ENCODE data around the gene CDC26. TPM values are rescaled to one million over a fixed set of nuclear protein-coding genes. Genes with fewer than 3 reads are reported as not detected.

Gene CDC26
- total RNA-seq, 1 experiment from 2014 or later: 51.6 TPM

DNA sequence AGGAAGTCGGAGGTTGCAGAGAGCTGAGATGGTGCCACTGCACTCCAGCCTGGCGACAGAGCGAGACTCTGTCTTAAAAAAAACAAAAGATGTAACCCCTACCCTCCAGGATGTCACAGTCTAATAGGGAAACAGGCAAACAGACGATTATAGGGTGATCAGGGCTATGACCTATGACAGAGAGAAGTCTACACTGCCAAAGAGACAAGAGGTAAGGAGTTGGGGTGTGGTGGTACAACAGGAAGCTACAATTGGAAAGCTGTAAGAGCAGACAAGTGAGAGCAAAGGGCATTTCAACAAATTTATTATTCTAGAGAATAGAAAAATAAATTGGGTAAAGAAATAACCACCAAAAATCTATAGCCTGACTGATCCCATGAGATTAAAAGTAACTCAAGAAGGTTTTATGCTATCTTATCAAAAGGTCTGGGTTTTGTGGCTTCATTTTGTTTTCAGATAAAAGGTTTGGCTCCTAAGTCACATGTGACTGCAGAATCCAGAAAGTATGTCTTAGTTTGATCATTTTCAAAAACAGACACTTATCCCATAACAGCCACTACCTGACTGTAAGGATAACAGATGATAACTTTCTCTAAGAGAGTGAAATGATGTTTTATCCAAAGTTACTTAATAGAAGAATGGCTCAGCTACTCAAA, 7.3 kb downstream of the CDC26 start:
- CTCF ChIA-PET: no interaction called here
- POLR2A ChIA-PET: no interaction called here
- no peak overlapping the region for H3K27ac Mint-ChIP-seq (ENCODE audit: low read depth, unreplicated experiment)
- intact Hi-C loops (cut with micrococcal nuclease): no loop called here
- no peaks in the 10 kb centered on the region for H3K27me3 Mint-ChIP-seq (ENCODE audit: insufficient read depth, unreplicated experiment)
- no peaks in the 10 kb centered on the region for H3K9me3 Mint-ChIP-seq (ENCODE audit: unreplicated experiment)
- no TSS peak for BruUV-seq (replicated peaks)
- no peak overlapping the region for H3K4me3 Mint-ChIP-seq (ENCODE audit: unreplicated experiment)
- TF ChIP-seq, protein P1, sequence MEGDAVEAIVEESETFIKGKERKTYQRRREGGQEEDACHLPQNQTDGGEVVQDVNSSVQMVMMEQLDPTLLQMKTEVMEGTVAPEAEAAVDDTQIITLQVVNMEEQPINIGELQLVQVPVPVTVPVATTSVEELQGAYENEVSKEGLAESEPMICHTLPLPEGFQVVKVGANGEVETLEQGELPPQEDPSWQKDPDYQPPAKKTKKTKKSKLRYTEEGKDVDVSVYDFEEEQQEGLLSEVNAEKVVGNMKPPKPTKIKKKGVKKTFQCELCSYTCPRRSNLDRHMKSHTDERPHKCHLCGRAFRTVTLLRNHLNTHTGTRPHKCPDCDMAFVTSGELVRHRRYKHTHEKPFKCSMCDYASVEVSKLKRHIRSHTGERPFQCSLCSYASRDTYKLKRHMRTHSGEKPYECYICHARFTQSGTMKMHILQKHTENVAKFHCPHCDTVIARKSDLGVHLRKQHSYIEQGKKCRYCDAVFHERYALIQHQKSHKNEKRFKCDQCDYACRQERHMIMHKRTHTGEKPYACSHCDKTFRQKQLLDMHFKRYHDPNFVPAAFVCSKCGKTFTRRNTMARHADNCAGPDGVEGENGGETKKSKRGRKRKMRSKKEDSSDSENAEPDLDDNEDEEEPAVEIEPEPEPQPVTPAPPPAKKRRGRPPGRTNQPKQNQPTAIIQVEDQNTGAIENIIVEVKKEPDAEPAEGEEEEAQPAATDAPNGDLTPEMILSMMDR (IDR thresholded peaks at IDR 0.05; ENCODE audit: unreplicated experiment): no peak
- H3K36me3 Mint-ChIP-seq (ENCODE audit: insufficient read depth, unreplicated experiment): peaks cover 67% of the 10 kb centered on the region
- H3K4me1 Mint-ChIP-seq (ENCODE audit: insufficient read depth, unreplicated experiment): peaks cover 5% of the 10 kb centered on the region
- DNase-seq (ENCODE audit: unreplicated experiment): no peak

DNA sequence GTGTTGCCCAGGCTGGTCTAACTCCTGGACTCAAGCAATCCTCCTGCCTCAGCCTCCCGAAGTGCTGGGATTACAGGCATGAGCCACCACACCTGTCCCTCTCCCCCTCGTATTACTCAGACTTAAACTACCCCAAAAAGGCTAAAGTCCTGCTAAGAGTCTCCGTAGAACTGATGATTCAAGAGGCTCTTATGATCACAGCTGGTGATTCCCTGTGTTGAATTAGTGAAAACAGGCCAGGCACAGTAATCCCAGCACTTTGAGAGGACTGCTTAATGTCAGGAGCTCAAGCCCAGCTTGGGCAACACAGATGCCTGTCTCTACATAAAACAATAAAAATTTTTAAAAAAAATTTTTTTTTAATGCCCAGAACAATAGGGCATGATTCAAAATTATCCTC, 9.2 kb downstream of the CDC26 start:
- Mint-ChIP-seq H3K4me1 (ENCODE audit: insufficient read depth, unreplicated experiment) (peaks cover 5% of the 10 kb centered on the region), H3K36me3 (ENCODE audit: insufficient read depth, unreplicated experiment) (peaks cover 61% of the 10 kb centered on the region), H3K27me3 (ENCODE audit: insufficient read depth, unreplicated experiment) (no peaks in the 10 kb centered on the region), H3K9me3 (ENCODE audit: unreplicated experiment) (no peaks in the 10 kb centered on the region), H3K27ac (ENCODE audit: low read depth, unreplicated experiment) (no peak overlapping the region), H3K4me3 (ENCODE audit: unreplicated experiment) (no peak overlapping the region)
- intact Hi-C loops (cut with micrococcal nuclease): no loop called here
- CTCF ChIA-PET: interaction anchor here (0.6 to 1.0 kb wide), 2 partner anchors 24 to 432 kb away, joined by 3 read pairs; no protein-coding TSS in a partner anchor
- POLR2A ChIA-PET: interaction anchor here (1.2 to 1.5 kb wide), 2 partner anchors 9 to 44 kb away, joined by 3 to 7 read pairs; partner anchors contain the start of genes CDC26, FKBP15, PRPF4 and SLC31A1
- BruUV-seq (replicated peaks): no TSS peak
- DNase-seq (ENCODE audit: unreplicated experiment): no peak
- TF ChIP-seq, protein P1 (IDR thresholded peaks at IDR 0.05; ENCODE audit: unreplicated experiment): no peak

DNA sequence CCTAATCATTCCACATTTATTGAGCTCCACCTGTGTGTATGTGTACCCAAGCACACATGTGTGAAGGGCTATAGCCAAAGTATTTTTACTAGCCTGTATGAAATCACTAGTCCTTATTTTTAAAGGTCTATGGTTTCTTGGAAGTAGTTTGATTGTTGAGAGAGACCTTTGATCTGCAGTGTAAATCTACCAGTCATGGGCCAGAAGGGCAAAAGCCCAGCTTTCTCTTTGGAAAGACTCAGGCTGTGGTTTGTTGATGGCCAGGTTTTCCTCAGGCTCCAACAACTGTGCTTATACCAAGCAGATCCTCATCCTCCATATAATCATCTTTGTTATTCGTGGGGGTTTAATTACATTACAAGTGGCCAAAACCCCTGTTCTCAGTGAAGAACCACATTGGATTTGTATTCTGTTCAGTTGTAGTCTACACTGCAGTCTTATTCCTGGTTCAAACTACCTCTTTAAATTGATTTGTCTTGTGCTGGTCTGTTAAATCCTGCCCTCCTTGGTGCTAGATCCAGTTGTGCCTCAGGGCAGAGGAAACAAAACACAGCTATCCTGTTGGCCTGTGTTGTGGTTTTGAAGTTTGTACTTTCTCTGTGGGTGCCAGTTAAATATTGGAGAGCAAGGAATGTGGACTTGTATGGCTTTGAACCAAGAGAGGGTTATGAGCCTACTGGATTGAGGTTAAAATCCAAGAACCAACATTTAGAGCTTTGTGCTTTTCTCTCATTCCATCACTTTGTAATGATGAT, 13.3 kb downstream of the CDC26 start:
- H3K36me3 Mint-ChIP-seq (ENCODE audit: insufficient read depth, unreplicated experiment): peaks cover 70% of the 10 kb centered on the region
- ChIA-PET POLR2A (interaction anchor here (2.0 kb wide), 1 partner anchor 13 kb away, joined by 9 read pairs; the partner anchor contains the start of genes CDC26 and PRPF4), CTCF (interaction anchor here (1.3 to 2.3 kb wide), 3 partner anchors 12 to 24 kb away, joined by 3 to 5 read pairs (median 4); no protein-coding TSS in a partner anchor)
- BruUV-seq (replicated peaks): no TSS peak
- H3K27ac Mint-ChIP-seq (ENCODE audit: low read depth, unreplicated experiment): no peak overlapping the region
- H3K9me3 Mint-ChIP-seq (ENCODE audit: unreplicated experiment): no peaks in the 10 kb centered on the region
- intact Hi-C loops (cut with micrococcal nuclease): no loop called here
- no peak overlapping the region for H3K4me3 Mint-ChIP-seq (ENCODE audit: unreplicated experiment)
- TF ChIP-seq, protein P1 (IDR thresholded peaks at IDR 0.05; ENCODE audit: unreplicated experiment): no peak
- DNase-seq (ENCODE audit: unreplicated experiment): no peak
- no peaks in the 10 kb centered on the region for H3K27me3 Mint-ChIP-seq (ENCODE audit: insufficient read depth, unreplicated experiment)
- no peaks in the 10 kb centered on the region for H3K4me1 Mint-ChIP-seq (ENCODE audit: insufficient read depth, unreplicated experiment)

DNA sequence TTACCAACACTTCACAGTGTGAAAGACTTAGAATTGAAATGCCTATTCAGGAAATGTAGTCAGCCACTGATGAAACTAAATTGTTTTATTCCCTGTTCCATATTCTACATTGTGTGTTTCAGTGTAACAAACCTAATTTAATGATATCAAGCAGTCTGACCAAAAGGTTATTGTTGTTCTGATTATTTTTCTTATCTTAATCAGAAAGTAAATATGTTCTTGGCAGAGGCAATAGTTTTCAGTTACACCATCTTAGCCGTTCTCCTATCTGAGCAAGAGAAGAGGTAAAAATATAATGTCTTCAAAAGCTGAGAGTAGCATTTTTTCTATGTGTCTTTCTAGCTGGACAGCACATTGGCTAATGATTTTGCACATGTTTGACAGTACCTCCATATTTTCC, 17.1 kb downstream of the CDC26 start:
- H3K36me3 Mint-ChIP-seq (ENCODE audit: insufficient read depth, unreplicated experiment): peaks cover 55% of the 10 kb centered on the region
- BruUV-seq (replicated peaks): no TSS peak
- H3K4me3 Mint-ChIP-seq (ENCODE audit: unreplicated experiment): no peak overlapping the region
- no peaks in the 10 kb centered on the region for H3K9me3 Mint-ChIP-seq (ENCODE audit: unreplicated experiment)
- CTCF ChIA-PET: interaction anchor here (1.0 to 1.9 kb wide), 2 partner anchors 16 to 397 kb away, joined by 3 to 8 read pairs; partner anchors contain the start of gene CDC26
- no peak for DNase-seq (ENCODE audit: unreplicated experiment)
- intact Hi-C loops (cut with micrococcal nuclease): no loop called here
- H3K27ac Mint-ChIP-seq (ENCODE audit: low read depth, unreplicated experiment): no peak overlapping the region
- no peaks in the 10 kb centered on the region for H3K4me1 Mint-ChIP-seq (ENCODE audit: insufficient read depth, unreplicated experiment)
- no peaks in the 10 kb centered on the region for H3K27me3 Mint-ChIP-seq (ENCODE audit: insufficient read depth, unreplicated experiment)
- TF ChIP-seq, protein P1 (IDR thresholded peaks at IDR 0.05; ENCODE audit: unreplicated experiment): no peak
- POLR2A ChIA-PET: interaction anchor here (0.6 kb wide), 1 partner anchor 37 kb away, joined by 4 read pairs; the partner anchor contains the start of genes FKBP15 and SLC31A1

Measured in MCF 10A (cell line).